ENCODE data around the gene FOXD3.
"Not testable (repeated sequence)": the region's sequence is repeated elsewhere in the genome, so short reads cannot be mapped to it uniquely, and the experiment has no call there.

GRCh38 chr1:63356234-63356633, 33.9 kb downstream of the FOXD3 start:
- TF ChIP-seq CTCF, EP300 (IDR thresholded peaks at IDR 0.05): not testable (repeated sequence)
